Renal pelvis (tissue), 4 donors: ENCODE measurements around the gene FBXL3. TPM values are rescaled to one million over a fixed set of nuclear protein-coding genes. Genes with fewer than 3 reads are reported as not detected.

Source experiments
- DNase-seq: peaks from one replicate; pipeline ENCODE4 v3.0.0-alpha.2; 2013
- polyA plus RNA-seq, 3 donors: library from polyadenylated mRNA; unstranded; fragments of 120-200 nt; gene quantifications; one replicate each; pipeline ENCODE4 v1.2.1, GENCODE V29; 2013; ENCODE audit not compliant: insufficient read length in 3 of 3

FBXL3 gene
- polyA plus RNA-seq, 3 donors, result 51.3 to 56.7 (median 55.5) TPM

- no peak for DNase-seq
Observed at GRCh38 chr13:76955661-76956060, 71.3 kb downstream of the FBXL3 start.

Other genes with a start within 250 kb of the FBXL3 start
- 10 to 100 TPM; 72.9 to 86.0 (median 80.9) TPM for gene KCTD12, start 140.8 kb downstream of the FBXL3 start, polyA plus RNA-seq
- not detected for gene ACOD1, start 78.6 kb downstream of the FBXL3 start, polyA plus RNA-seq
- 10 to 100 TPM; 39.8 to 50.7 (median 47.6) TPM for gene CLN5, start 35.1 kb downstream of the FBXL3 start, polyA plus RNA-seq